OCI-LY7 (cell line): ENCODE results near the gene LTB.

Experiments used
- EZH2phosphoT487 ChIP-seq: fragments of 200-600 bp; sonication (generic); IDR thresholded peaks from 2 replicates; pipeline ENCODE4 v1.6.1; 2018; ENCODE audit warnings: low read depth, borderline replicate concordance, mild to moderate bottlenecking, mixed run types, antibody characterized with exemption, low read length, moderate library complexity, mixed read lengths
- TF ChIP-seq, protein P1 (sequence below): fragments of 200-600 bp; sonication (generic); conservative IDR thresholded peaks from 2 replicates; pipeline ENCODE4 v1.5.1; 2014; ENCODE audit warnings: mild to moderate bottlenecking, antibody characterized with exemption, low read length, moderate library complexity, mixed read lengths

DNA sequence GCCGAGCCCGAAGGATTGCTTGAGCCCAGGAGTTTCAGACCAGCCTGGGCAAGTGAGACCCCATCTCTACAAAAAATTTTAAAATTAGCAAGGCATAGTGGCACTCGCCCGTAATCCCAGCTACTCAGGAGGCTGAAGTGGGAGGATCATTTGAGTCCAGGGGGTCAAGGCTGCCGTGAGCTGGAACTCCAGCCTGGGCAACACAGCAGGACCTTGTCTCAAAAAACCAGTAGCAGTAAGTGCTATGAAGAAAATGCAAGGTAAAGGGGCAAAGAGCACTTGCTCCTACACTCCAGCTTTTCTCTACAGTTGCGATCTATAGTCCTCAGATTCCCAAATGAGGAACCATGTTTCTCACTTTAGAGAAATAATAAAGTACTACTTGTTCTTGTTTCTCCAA lies 38.6 kb downstream of the LTB start:
- TF ChIP-seq, protein P1, sequence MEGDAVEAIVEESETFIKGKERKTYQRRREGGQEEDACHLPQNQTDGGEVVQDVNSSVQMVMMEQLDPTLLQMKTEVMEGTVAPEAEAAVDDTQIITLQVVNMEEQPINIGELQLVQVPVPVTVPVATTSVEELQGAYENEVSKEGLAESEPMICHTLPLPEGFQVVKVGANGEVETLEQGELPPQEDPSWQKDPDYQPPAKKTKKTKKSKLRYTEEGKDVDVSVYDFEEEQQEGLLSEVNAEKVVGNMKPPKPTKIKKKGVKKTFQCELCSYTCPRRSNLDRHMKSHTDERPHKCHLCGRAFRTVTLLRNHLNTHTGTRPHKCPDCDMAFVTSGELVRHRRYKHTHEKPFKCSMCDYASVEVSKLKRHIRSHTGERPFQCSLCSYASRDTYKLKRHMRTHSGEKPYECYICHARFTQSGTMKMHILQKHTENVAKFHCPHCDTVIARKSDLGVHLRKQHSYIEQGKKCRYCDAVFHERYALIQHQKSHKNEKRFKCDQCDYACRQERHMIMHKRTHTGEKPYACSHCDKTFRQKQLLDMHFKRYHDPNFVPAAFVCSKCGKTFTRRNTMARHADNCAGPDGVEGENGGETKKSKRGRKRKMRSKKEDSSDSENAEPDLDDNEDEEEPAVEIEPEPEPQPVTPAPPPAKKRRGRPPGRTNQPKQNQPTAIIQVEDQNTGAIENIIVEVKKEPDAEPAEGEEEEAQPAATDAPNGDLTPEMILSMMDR: no peak
- TF ChIP-seq EZH2phosphoT487: no peak
